GM12801 (cell line): ENCODE data around the gene MAPK4.

Source experiments
- TF ChIP-seq, protein P1 (sequence below): IDR thresholded peaks from one replicate; pipeline ENCODE4 v1.5.1; 2011; ENCODE audit warnings: control low read depth; ENCODE audit not compliant: insufficient read length; ENCODE audit errors: extremely low read depth

Gene MAPK4

DNA sequence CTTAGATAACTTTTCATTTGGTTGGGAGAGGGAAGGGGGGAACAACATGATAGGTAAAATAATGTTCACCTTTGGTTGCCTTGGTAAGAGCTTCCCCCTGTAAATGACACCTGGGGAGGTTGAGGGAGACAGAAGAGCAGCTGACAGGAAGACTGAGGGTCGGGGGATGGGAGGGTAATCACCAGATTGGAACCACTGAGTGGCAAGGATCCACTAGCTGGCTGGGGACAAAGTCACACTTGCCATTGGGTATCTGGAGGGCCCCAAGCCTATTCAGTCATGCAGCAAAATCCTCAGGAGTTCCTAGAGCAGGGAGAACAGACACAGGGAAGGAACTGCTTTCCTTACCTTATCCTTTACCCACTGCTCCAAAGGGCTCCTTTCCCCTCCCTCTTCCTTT is 84.3 kb downstream of the MAPK4 start:
- TF ChIP-seq, protein P1, sequence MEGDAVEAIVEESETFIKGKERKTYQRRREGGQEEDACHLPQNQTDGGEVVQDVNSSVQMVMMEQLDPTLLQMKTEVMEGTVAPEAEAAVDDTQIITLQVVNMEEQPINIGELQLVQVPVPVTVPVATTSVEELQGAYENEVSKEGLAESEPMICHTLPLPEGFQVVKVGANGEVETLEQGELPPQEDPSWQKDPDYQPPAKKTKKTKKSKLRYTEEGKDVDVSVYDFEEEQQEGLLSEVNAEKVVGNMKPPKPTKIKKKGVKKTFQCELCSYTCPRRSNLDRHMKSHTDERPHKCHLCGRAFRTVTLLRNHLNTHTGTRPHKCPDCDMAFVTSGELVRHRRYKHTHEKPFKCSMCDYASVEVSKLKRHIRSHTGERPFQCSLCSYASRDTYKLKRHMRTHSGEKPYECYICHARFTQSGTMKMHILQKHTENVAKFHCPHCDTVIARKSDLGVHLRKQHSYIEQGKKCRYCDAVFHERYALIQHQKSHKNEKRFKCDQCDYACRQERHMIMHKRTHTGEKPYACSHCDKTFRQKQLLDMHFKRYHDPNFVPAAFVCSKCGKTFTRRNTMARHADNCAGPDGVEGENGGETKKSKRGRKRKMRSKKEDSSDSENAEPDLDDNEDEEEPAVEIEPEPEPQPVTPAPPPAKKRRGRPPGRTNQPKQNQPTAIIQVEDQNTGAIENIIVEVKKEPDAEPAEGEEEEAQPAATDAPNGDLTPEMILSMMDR: no peak

DNA sequence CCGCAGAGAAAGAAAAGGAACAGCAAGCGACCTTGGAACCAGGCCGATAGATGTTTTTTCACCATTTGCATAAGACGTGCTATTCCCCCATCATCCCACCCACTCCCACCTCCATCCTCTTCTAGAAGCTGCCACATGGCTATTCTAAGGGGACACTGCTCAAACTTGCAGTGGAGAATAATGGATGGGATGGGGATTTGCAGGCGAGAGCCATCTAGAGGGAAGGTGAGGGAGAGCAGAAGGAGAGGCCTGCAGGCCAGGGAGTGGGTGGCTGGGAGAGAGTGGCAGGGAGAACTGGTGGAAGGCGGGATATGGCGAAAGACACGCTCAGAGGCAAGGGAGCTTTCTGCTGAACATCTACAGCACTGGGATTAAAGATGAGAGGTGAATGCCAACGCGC is 84.9 kb downstream of the MAPK4 start:
- TF ChIP-seq, protein P1: no peak

DNA sequence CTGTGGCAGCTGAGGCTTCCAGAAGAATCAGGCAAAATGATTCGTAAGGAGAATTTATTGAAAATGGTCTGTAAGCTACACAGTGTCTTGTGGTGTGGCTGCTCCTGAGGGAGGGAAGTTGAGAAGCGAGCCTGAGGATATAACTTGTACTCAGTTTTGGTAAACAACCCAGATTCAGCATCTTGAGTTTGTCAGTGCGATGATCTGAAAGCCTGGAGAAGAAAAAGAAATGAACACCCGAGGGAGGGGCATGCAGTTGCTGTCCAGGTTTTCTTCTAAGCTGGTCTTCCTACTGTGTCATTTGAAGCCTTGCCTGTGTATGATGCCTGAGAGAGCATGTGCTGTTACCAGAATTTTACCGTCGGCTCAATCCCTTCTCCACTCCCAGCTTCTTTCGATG is 87.3 kb downstream of the MAPK4 start:
- TF ChIP-seq, protein P1: no peak

DNA sequence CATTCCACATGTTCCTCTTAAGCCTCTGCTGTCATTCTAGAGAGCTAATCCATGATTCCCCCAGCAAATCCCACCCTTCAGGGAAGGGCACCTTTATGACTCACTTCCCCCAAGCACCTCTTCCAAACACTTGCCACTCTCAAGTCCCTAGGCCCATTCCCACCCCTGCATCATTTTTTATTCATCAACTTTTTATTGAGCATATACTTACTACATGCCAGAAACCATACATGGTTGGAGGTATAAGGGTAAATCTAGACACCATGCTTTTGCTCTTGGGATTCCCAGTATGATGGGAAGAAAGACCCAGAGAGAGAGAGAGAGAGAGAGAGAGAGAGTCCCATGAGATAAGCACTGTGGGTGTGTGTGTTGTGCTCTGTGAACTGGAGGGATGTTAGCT is 87.9 kb downstream of the MAPK4 start:
- TF ChIP-seq, protein P1: no peak

DNA sequence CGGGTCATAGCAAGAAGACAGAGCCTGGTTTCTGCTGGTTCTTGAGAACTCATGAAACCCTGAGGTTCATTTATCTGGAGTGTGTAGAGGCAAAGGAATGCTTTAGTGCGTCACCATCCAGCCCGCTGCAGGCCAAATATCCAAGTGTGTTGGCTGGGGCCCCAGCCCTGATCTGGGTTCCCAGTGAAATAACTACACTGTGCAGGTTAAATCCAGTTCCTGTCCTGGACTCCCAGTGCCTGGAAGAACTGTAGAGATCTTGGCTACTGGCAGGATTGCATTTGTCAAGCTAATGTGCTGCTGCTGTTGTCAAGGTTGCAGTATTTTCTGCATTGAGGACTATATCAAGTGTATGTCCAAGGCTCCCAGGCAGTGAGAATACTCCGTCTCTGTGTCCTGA is 89.9 kb downstream of the MAPK4 start:
- TF ChIP-seq, protein P1: no peak

DNA sequence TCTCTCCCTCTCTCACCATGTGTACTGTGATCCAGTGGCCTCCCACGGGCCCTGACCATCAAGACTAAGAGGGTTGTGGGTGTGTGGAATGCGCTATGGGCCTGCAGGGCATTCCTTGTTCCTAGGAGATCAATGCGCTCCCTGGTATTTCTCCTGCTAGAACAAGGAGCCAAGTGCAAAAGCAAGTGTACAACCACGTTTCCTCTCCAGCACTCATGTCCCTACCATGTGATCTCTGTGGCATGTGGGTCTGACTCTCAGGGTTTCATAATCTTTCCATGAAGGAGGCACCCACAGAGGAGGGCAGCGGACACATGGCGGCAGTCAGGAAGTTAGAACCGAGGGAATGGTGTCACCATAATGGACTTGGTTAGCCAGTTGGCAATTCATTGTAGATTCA is 91.4 kb downstream of the MAPK4 start:
- TF ChIP-seq, protein P1: no peak

DNA sequence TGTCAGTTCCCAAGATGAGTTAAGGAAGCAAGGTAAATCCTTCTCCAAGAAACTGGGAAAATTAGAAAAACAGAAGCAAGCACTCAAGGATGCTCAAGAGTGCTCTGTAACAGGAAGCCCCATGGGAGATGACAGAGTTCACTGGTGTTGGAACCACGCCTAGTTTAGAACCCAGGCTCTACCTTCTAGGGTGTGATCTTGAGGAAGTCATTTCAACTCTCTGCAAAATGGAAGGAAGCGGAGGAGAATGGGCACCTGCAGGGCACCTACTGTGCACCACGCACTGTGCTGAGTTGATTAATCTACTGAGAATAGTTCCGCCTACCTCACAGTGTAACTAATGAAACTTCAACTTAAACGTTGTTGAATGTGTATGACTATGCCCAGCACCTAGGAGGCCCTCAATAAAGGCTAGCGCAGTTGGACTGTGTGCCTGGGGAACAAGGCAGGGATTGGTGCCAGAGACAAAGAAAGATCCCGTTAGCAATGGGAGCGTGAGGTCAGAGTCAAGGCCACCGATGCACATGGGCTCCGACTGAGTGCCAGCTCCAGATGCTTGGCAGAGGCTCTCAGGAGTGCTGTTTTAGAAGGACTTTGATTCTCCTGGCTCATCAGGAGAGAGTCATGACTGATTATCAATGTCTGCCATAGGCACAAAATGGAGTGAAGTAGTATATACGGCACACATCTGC is 93.7 kb downstream of the MAPK4 start:
- TF ChIP-seq, protein P1: no peak
